ENCODE results near the gene MSRB3. TPM values are rescaled to one million over a fixed set of nuclear protein-coding genes. Genes with fewer than 3 reads are reported as not detected.

The MSRB3 gene
- total RNA-seq, 1 donor from 2014 or later = 61.3 TPM

- TF ChIP-seq CTCF (IDR thresholded peaks at IDR 0.05) = no peak
- Histone ChIP-seq H3K27me3 (no peaks in the 10 kb centered on the region), H3K9me3 (no peaks in the 10 kb centered on the region), H3K27ac (no peak overlapping the region), H3K4me1 (peaks cover 21% of the 10 kb centered on the region), H3K36me3 (no peaks in the 10 kb centered on the region), H3K4me3 (no peak overlapping the region)
- ATAC-seq (peak; percentile 67), DNase-seq (no peak)
- intact Hi-C loops (cut with DNase I) = no loop called here
Measured at GRCh38 chr12:65497660-65498059, 219.2 kb downstream of the MSRB3 start.

GRCh38 chr12:65499167-65499566 lies 220.7 kb downstream of the MSRB3 start:
- H3K4me3 ChIP-seq = no peak overlapping the region
- H3K4me1 ChIP-seq = peaks cover 21% of the 10 kb centered on the region
- no peaks in the 10 kb centered on the region for H3K9me3 ChIP-seq
- no peak overlapping the region for H3K27ac ChIP-seq
- intact Hi-C loops (cut with DNase I) = no loop called here
- ATAC-seq = no peak
- TF ChIP-seq CTCF (IDR thresholded peaks at IDR 0.05) = no peak
- DNase-seq = no peak
- H3K36me3 ChIP-seq = no peaks in the 10 kb centered on the region
- no peaks in the 10 kb centered on the region for H3K27me3 ChIP-seq

- H3K27ac ChIP-seq = no peak overlapping the region
- H3K27me3 ChIP-seq = no peaks in the 10 kb centered on the region
- intact Hi-C loops (cut with DNase I) = no loop called here
Measured at GRCh38 chr12:65500091-65500900, 221.8 kb downstream of the MSRB3 start.

GRCh38 chr12:65501093-65501621 lies 222.7 kb downstream of the MSRB3 start:
- H3K27ac ChIP-seq = no peak overlapping the region
- ATAC-seq = peak; percentile 38
- no peak for TF ChIP-seq CTCF (IDR thresholded peaks at IDR 0.05)
- no peaks in the 10 kb centered on the region for H3K36me3 ChIP-seq
- peaks cover 21% of the 10 kb centered on the region for H3K4me1 ChIP-seq
- no peak for DNase-seq
- H3K27me3 ChIP-seq = no peaks in the 10 kb centered on the region
- intact Hi-C loops (cut with DNase I) = no loop called here
- H3K9me3 ChIP-seq = no peaks in the 10 kb centered on the region
- H3K4me3 ChIP-seq = no peak overlapping the region

More at GRCh38 chr12:65500091-65500900, 221.8 kb downstream of the MSRB3 start:
- DNase-seq = no peak
- ATAC-seq = no peak
- Histone ChIP-seq H3K4me3 (no peak overlapping the region), H3K36me3 (no peaks in the 10 kb centered on the region), H3K4me1 (peaks cover 21% of the 10 kb centered on the region), H3K9me3 (no peaks in the 10 kb centered on the region)
- TF ChIP-seq CTCF (IDR thresholded peaks at IDR 0.05) = no peak

GRCh38 chr12:65501935-65502334 lies 223.5 kb downstream of the MSRB3 start:
- ATAC-seq (no peak), DNase-seq (no peak)
- TF ChIP-seq CTCF (IDR thresholded peaks at IDR 0.05) = no peak
- H3K4me1 ChIP-seq = peaks cover 16% of the 10 kb centered on the region
- no peaks in the 10 kb centered on the region for H3K27me3 ChIP-seq
- no peak overlapping the region for H3K4me3 ChIP-seq
- H3K9me3 ChIP-seq = no peaks in the 10 kb centered on the region
- H3K36me3 ChIP-seq = no peaks in the 10 kb centered on the region
- H3K27ac ChIP-seq = no peak overlapping the region
- intact Hi-C loops (cut with DNase I) = no loop called here

All from upper lobe of right lung (tissue), 1 donor.